Uterus (tissue), 4 donors: ENCODE measurements around the gene POLQ. TPM values are rescaled to one million over a fixed set of nuclear protein-coding genes. Genes with fewer than 3 reads are reported as not detected.

Source experiments
- DNase-seq, 2 donors: peaks; one replicate each; pipeline ENCODE4 v3.0.0-alpha.2; 2019 to 2020
- H3K27ac ChIP-seq, 2 donors: fragments of 200-600 bp; sonication (generic); 1 replicate in 1 of 2; 2 replicates in 1 of 2; pipeline ENCODE4 v1.5.1; 2016 to 2018
- H3K27me3 ChIP-seq, 2 donors: fragments of 200-600 bp; sonication (generic); one replicate each; pipeline ENCODE4 v1.5.1; 2018 to 2019; ENCODE audit warnings: control low read depth in 1 of 2
- H3K36me3 ChIP-seq, 2 donors: fragments of 200-600 bp; sonication (generic); one replicate each; pipeline ENCODE4 v1.5.1; 2019; ENCODE audit warnings: control low read depth in 1 of 2
- H3K4me1 ChIP-seq, 2 donors: fragments of 200-600 bp; sonication (generic); one replicate each; pipeline ENCODE4 v1.5.1; 2018 to 2019; ENCODE audit warnings: control low read depth in 1 of 2
- H3K4me3 ChIP-seq, 2 donors: fragments of 200-600 bp; sonication (generic); 1 replicate in 1 of 2; 2 replicates in 1 of 2; pipeline ENCODE4 v1.5.1; 2018 to 2019; ENCODE audit warnings: mild to moderate bottlenecking in 1 of 2
- H3K9me3 ChIP-seq, 2 donors: fragments of 200-600 bp; sonication (generic); one replicate each; pipeline ENCODE4 v1.5.1; 2019; ENCODE audit warnings: control low read depth in 1 of 2
- CTCF ChIP-seq, 4 experiments: fragments of 200-600 bp in 2 of 4; fragments of 450-650 bp in 2 of 4; sonication (generic) in 2 of 4; IDR thresholded peaks; one replicate each; pipeline ENCODE4 v1.5.1; 2016 to 2019; ENCODE audit warnings: antibody characterized with exemption in 4 of 4, mild to moderate bottlenecking in 2 of 4, moderate library complexity in 1 of 4
- POLR2A ChIP-seq, 2 donors: fragments of 450-650 bp; IDR thresholded peaks; one replicate each; pipeline ENCODE4 v1.6.1; 2016; ENCODE audit warnings: antibody characterized with exemption in 2 of 2, mild to moderate bottlenecking in 1 of 2, moderate library complexity in 1 of 2
- intact Hi-C: fragments of 100-400 bp; cut with DNase I; formaldehyde crosslinking; loops from one replicate; pipeline ENCODE4 v1.15.1; 2023; ENCODE audit warnings: low total_unique reads
- total RNA-seq, 4 donors: library from RNA; depleted of rRNA in 3 of 4; stranded (reverse); fragments of >200 nt in 3 of 4; gene quantifications; one replicate each; pipeline versions ENCODE4 v1.1.0 to v1.2.4, GENCODE V29; 2014 to 2023
- donor health status: DM: yes; HTN: yes; CAD: no.

POLQ gene
- total RNA-seq, 4 donors from 2014 or later = 0.26 to 5.8 (median 0.58) TPM; not detected in 1

DNA sequence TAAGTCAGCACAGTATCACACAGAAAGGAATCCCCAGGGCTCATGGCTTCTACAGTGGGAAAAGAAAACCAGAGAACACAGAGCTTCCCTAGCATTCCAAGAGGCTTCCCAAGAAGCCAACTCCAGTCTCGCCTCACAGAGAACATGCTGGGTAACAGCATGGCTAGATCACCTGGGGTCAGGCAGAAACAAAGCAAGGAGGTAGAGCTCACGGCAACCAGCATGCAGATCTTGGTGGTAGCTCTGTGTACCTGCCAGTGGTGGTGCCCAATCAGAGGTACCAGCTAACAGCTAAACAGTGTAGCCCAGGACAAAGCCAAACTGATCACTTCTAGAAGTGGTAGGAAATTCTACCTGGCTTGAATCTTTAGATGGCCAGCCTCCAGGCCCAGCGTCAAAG lies 31.3 kb downstream of the POLQ start:
- no peaks in the 10 kb centered on the region for H3K4me1 ChIP-seq
- intact Hi-C loops = no loop called here
- no peak for DNase-seq
- H3K4me3 ChIP-seq = no peak overlapping the region
- H3K27ac ChIP-seq = no peak overlapping the region
- H3K36me3 ChIP-seq = no peaks in the 10 kb centered on the region
- no peaks in the 10 kb centered on the region for H3K9me3 ChIP-seq
- no peaks in the 10 kb centered on the region for H3K27me3 ChIP-seq
- TF ChIP-seq POLR2A (IDR thresholded peaks at IDR 0.05) = no peak
- TF ChIP-seq CTCF (IDR thresholded peaks at IDR 0.05) = no peak

DNA sequence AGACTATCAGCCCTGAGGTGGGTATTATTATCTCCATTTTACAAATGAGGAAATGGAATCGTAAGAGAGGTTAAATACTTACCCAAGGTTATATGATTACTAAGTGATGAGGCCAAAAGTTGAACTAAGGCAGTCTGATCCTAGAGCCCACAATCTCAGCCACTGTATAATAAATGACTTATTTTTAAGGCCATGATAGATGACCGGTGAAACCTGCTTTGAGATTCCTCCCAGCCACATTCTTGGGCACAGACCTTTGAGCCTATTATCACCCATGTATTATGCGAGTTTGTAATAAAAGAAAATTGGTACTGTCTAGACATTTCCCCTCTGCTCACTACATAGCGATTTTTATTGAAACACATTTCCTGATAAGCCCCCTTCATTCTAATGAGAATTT lies 37.4 kb downstream of the POLQ start:
- no peak for DNase-seq
- H3K9me3 ChIP-seq = no peaks in the 10 kb centered on the region

GRCh38 chr3:121505256-121505655 lies 40.5 kb downstream of the POLQ start:
- no peaks in the 10 kb centered on the region for H3K27me3 ChIP-seq
- no peaks in the 10 kb centered on the region for H3K9me3 ChIP-seq
- no peak overlapping the region for H3K4me3 ChIP-seq
- TF ChIP-seq POLR2A (IDR thresholded peaks at IDR 0.05) = no peak
- no peak for TF ChIP-seq CTCF (IDR thresholded peaks at IDR 0.05)
- H3K27ac ChIP-seq = no peak overlapping the region
- no peaks in the 10 kb centered on the region for H3K36me3 ChIP-seq
- intact Hi-C loops = no loop called here
- DNase-seq = no peak
- no peaks in the 10 kb centered on the region for H3K4me1 ChIP-seq

More for the DNA sequence above, 37.4 kb downstream of the POLQ start:
- H3K4me1 ChIP-seq = no peaks in the 10 kb centered on the region
- no peak overlapping the region for H3K4me3 ChIP-seq
- H3K36me3 ChIP-seq = no peaks in the 10 kb centered on the region
- intact Hi-C loops = no loop called here
- TF ChIP-seq CTCF (IDR thresholded peaks at IDR 0.05) = no peak
- no peak for TF ChIP-seq POLR2A (IDR thresholded peaks at IDR 0.05)
- H3K27ac ChIP-seq = no peak overlapping the region
- H3K27me3 ChIP-seq = no peaks in the 10 kb centered on the region

DNA sequence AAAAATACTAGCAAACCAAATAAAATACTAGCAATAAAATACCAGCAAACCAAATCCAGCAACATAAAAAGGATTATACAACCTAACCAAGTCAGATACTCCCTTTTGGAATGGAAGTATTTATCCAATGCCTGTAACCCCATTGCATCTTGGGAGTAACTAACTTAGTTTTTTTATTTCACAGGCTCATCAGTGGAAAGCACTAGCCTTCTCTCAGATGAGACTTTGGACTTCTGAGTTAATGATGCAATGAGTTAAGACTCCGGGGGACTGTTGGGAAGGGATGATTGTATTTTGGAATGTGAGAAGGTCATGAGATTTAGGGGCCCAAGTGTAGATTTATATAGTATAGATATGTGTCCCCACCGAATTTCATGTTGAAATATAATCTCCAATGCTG lies 41.2 kb downstream of the POLQ start:
- no peak overlapping the region for H3K27ac ChIP-seq

DNA sequence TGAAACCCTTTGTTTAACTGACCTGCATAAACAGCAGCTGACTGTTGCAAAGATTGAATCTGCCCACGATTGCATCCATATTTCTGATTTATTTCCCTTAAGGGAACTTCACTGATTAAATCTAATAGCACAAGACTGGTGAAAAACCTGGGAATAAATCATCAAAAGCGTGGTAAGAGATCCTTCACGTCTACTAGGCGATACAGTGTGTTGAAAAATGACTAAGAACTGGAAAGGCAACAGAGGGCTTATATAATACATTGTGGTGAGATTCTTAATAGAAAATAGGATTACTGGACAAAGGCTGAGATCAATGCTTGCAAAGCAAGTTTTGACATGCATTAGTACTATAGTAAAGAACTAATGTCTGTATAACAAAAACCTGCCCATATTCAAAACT lies 49.0 kb downstream of the POLQ start:
- Histone ChIP-seq H3K27ac (no peak overlapping the region), H3K4me3 (no peak overlapping the region), H3K9me3 (no peaks in the 10 kb centered on the region), H3K4me1 (no peaks in the 10 kb centered on the region), H3K36me3 (no peaks in the 10 kb centered on the region), H3K27me3 (no peaks in the 10 kb centered on the region)
- intact Hi-C loops = no loop called here
- no peak for DNase-seq
- TF ChIP-seq CTCF (IDR thresholded peaks at IDR 0.05) (no peak), POLR2A (IDR thresholded peaks at IDR 0.05) (no peak)

More for the DNA sequence above, 41.2 kb downstream of the POLQ start:
- intact Hi-C loops = no loop called here
- Histone ChIP-seq H3K4me3 (no peak overlapping the region), H3K4me1 (no peaks in the 10 kb centered on the region), H3K36me3 (no peaks in the 10 kb centered on the region), H3K9me3 (no peaks in the 10 kb centered on the region), H3K27me3 (no peaks in the 10 kb centered on the region)
- no peak for DNase-seq
- TF ChIP-seq POLR2A (IDR thresholded peaks at IDR 0.05) = no peak
- TF ChIP-seq CTCF (IDR thresholded peaks at IDR 0.05) = no peak
